IMR-90 (cell line): ENCODE data around the gene NDST1. TPM values are rescaled to one million over a fixed set of nuclear protein-coding genes. Genes with fewer than 3 reads are reported as not detected.

Source experiments
- ATAC-seq: fragments of 200-7000 bp; cut with Tn5 transposase; 2 replicates; pipeline ENCODE4 v1.9.1; 2020; ENCODE audit warnings: low read depth, mild to moderate bottlenecking, moderate library complexity
- BruUV-seq: library from RNA; stranded (reverse); fragments of 400-500 nt; replicated peaks from 2 replicates; lab custom pipeline; 2021; lab: Mats Ljungman, UMichigan
- CTCF ChIA-PET: fragments of 300-600 bp; formaldehyde crosslinking; extraction: SDS; loops from one replicate; lab custom pipeline; 2021; ENCODE audit warnings: antibody characterized with exemption; lab: Yijun Ruan, JAX
- POLR2A ChIA-PET: fragments of 300-600 bp; sonication (Branson Sonifier 250); formaldehyde crosslinking; loops from one replicate; lab custom pipeline; 2022; ENCODE audit warnings: antibody characterized with exemption; ENCODE audit not compliant: unreplicated experiment; lab: Charles Lee
- DNase-seq: peaks from one replicate; pipeline ENCODE4 v3.0.0; 2013
- H2AFZ ChIP-seq: replicated peaks from 2 replicates; pipeline ENCODE3; 2013; ENCODE audit warnings: low read length, mild to moderate bottlenecking; ENCODE audit not compliant: poor library complexity
- H2AK5ac ChIP-seq: 2 replicates; pipeline ENCODE4 v1.6.1; 2013; ENCODE audit warnings: low read depth, low read length, inconsistent platforms
- H2AK9ac ChIP-seq: replicated peaks from 2 replicates; pipeline ENCODE3; 2013; ENCODE audit warnings: mild to moderate bottlenecking, low read depth, low read length, moderate library complexity; ENCODE audit not compliant: poor library complexity
- H2BK120ac ChIP-seq: 2 replicates; pipeline ENCODE4 v1.6.1; 2013; ENCODE audit warnings: low read depth, low read length, inconsistent platforms
- H2BK15ac ChIP-seq: 3 replicates; pipeline ENCODE4 v1.6.1; 2013; ENCODE audit warnings: low read depth, low read length, inconsistent platforms
- H2BK20ac ChIP-seq: 2 replicates; pipeline ENCODE4 v1.6.1; 2013; ENCODE audit warnings: low read depth, mild to moderate bottlenecking, inconsistent platforms, low read length, moderate library complexity
- H2BK5ac ChIP-seq: 2 replicates; pipeline ENCODE4 v1.6.1; 2013; ENCODE audit warnings: mild to moderate bottlenecking, low read depth, low read length, inconsistent platforms; ENCODE audit not compliant: poor library complexity, severe bottlenecking
- H3K14ac ChIP-seq: replicated peaks from 2 replicates; pipeline ENCODE4 v1.6.1; 2013; ENCODE audit warnings: low read depth, low read length, inconsistent platforms
- H3K18ac ChIP-seq: 2 replicates; pipeline ENCODE4 v1.6.1; 2013; ENCODE audit warnings: low read depth, low read length, control low read depth
- H3K23ac ChIP-seq: 2 replicates; pipeline ENCODE4 v1.6.1; 2013; ENCODE audit warnings: low read depth, low read length, inconsistent platforms
- H3K27ac ChIP-seq: 2 replicates; pipeline ENCODE4 v1.5.1; 2013; ENCODE audit warnings: mild to moderate bottlenecking, control low read depth, low read length; ENCODE audit not compliant: insufficient read depth
- H3K27me3 ChIP-seq: 2 replicates; pipeline ENCODE4 v1.6.1; 2013; ENCODE audit warnings: low read length; ENCODE audit not compliant: control insufficient read depth, insufficient read depth
- H3K36me3 ChIP-seq: 2 replicates; pipeline ENCODE4 v1.6.1; 2013; ENCODE audit warnings: low read length, mixed read lengths; ENCODE audit not compliant: control insufficient read depth, insufficient read depth
- H3K4ac ChIP-seq: 2 replicates; pipeline ENCODE4 v1.6.1; 2013; ENCODE audit warnings: low read depth, low read length, inconsistent platforms
- H3K4me1 ChIP-seq: 2 replicates; pipeline ENCODE4 v1.6.1; 2013; ENCODE audit warnings: low read length, mixed read lengths; ENCODE audit not compliant: control insufficient read depth, insufficient read depth
- H3K4me2 ChIP-seq: 2 replicates; pipeline ENCODE4 v1.6.1; 2013; ENCODE audit warnings: low read depth, mild to moderate bottlenecking, control low read depth, low read length, moderate library complexity
- H3K4me3 ChIP-seq: 2 replicates; pipeline ENCODE4 v1.5.1; 2013; ENCODE audit warnings: low read depth, mild to moderate bottlenecking, control low read depth, low read length, moderate library complexity; ENCODE audit not compliant: insufficient read depth
- H3K56ac ChIP-seq: 2 replicates; pipeline ENCODE4 v1.6.1; 2013; ENCODE audit warnings: low read length, inconsistent platforms; ENCODE audit not compliant: insufficient read depth; ENCODE audit errors: extremely low read depth
- H3K79me1 ChIP-seq, 2 experiments: 2 replicates each; pipeline ENCODE4 v1.6.1; 2013; ENCODE audit warnings: low read length in 2 of 2, inconsistent platforms in 1 of 2, low read depth in 1 of 2
- H3K9ac ChIP-seq: 2 replicates; pipeline ENCODE4 v1.6.1; 2013; ENCODE audit warnings: low read depth, low read length, control low read depth
- H3K9me1 ChIP-seq: 2 replicates; pipeline ENCODE4 v1.6.1; 2013; ENCODE audit warnings: low read length, inconsistent platforms; ENCODE audit not compliant: insufficient read depth
- H3K9me3 ChIP-seq: 2 replicates; pipeline ENCODE4 v1.6.1; 2013; ENCODE audit warnings: low read length; ENCODE audit not compliant: control insufficient read depth, insufficient read depth
- H4K20me1 ChIP-seq: 2 replicates; pipeline ENCODE4 v1.6.1; 2013; ENCODE audit warnings: low read length, inconsistent platforms; ENCODE audit not compliant: insufficient read depth
- H4K5ac ChIP-seq: 2 replicates; pipeline ENCODE4 v1.6.1; 2013; ENCODE audit warnings: mild to moderate bottlenecking, low read depth, low read length, control low read depth
- H4K8ac ChIP-seq, 2 experiments: 2 replicates each; pipeline ENCODE4 v1.6.1; 2013; ENCODE audit warnings: low read depth in 2 of 2, low read length in 2 of 2, control low read depth in 1 of 2, inconsistent platforms in 1 of 2
- H4K91ac ChIP-seq: 2 replicates; pipeline ENCODE4 v1.6.1; 2013; ENCODE audit warnings: low read depth, low read length, inconsistent platforms; ENCODE audit not compliant: insufficient read depth
- BHLHE40 ChIP-seq: fragments of 150-350 bp; IDR thresholded peaks from 2 replicates; pipeline ENCODE4 v1.6.1; 2016; ENCODE audit warnings: mild to moderate bottlenecking, low read depth, low read length
- CEBPB ChIP-seq: IDR thresholded peaks from 2 replicates; pipeline ENCODE4 v1.6.1; 2012; ENCODE audit warnings: low read depth, low read length, improper control_type of control experiment
- CHD1 ChIP-seq: IDR thresholded peaks from 2 replicates; pipeline ENCODE4 v1.6.1; 2012; ENCODE audit warnings: low read depth, low read length, improper control_type of control experiment
- CTCF ChIP-seq: conservative IDR thresholded peaks from 2 replicates; pipeline ENCODE4 v1.5.1; 2012; ENCODE audit warnings: mild to moderate bottlenecking, low read depth, low read length, improper control_type of control experiment
- ELK1 ChIP-seq: fragments of 150-350 bp; IDR thresholded peaks from 2 replicates; pipeline ENCODE4 v1.6.1; 2016; ENCODE audit warnings: low read depth, mild to moderate bottlenecking, low read length, moderate library complexity, borderline replicate concordance
- FOS ChIP-seq: fragments of 150-350 bp; IDR thresholded peaks from 2 replicates; pipeline ENCODE4 v1.6.1; 2016; ENCODE audit warnings: low read depth, low read length
- MAFK ChIP-seq: IDR thresholded peaks from 2 replicates; pipeline ENCODE4 v1.6.1; 2012; ENCODE audit warnings: low read depth, low read length, improper control_type of control experiment
- MAZ ChIP-seq: IDR thresholded peaks from 2 replicates; pipeline ENCODE4 v1.6.1; 2012; ENCODE audit warnings: low read depth, mild to moderate bottlenecking, low read length, improper control_type of control experiment, moderate library complexity, borderline replicate concordance
- MXI1 ChIP-seq: IDR thresholded peaks from 2 replicates; pipeline ENCODE4 v1.6.1; 2012; ENCODE audit warnings: low read depth, mild to moderate bottlenecking, low read length, moderate library complexity, borderline replicate concordance
- NFE2L2 ChIP-seq: fragments of 150-350 bp; IDR thresholded peaks from 2 replicates; pipeline ENCODE4 v1.6.1; 2016; ENCODE audit warnings: low read depth, mild to moderate bottlenecking, low read length
- POLR2A ChIP-seq: IDR thresholded peaks from 2 replicates; pipeline ENCODE4 v1.6.1; 2012; ENCODE audit warnings: mild to moderate bottlenecking, low read depth, low read length
- RAD21 ChIP-seq: IDR thresholded peaks from 2 replicates; pipeline ENCODE4 v1.6.1; 2012; ENCODE audit warnings: low read length, improper control_type of control experiment
- RCOR1 ChIP-seq: IDR thresholded peaks from 2 replicates; pipeline ENCODE4 v1.6.1; 2012; ENCODE audit warnings: mild to moderate bottlenecking, low read length, improper control_type of control experiment; ENCODE audit not compliant: insufficient replicate concordance
- RFX5 ChIP-seq: IDR thresholded peaks from 2 replicates; pipeline ENCODE4 v1.8.0; 2012; ENCODE audit warnings: low read depth, mild to moderate bottlenecking, low read length, moderate library complexity
- SMC3 ChIP-seq: fragments of 150-350 bp; IDR thresholded peaks from 2 replicates; pipeline ENCODE4 v1.6.1; 2016; ENCODE audit warnings: low read depth, mild to moderate bottlenecking, antibody characterized with exemption, low read length, moderate library complexity
- WGBS, 2 experiments: methylation state at CpG; one replicate each; pipeline versions ENCODE4 v1.1.5 to v1.1.7; 2013; ENCODE audit warnings: missing lambda C conversion rate in 2 of 2; ENCODE audit not compliant: insufficient read length in 1 of 2; ENCODE audit errors: extremely low coverage in 2 of 2; 5-methylcytosine and 5-hydroxymethylcytosine counted together
- dilution Hi-C: fragments of 300-500 bp; cut with HindIII; formaldehyde crosslinking; loops from one replicate; pipeline ENCODE4 v1.14.3; 2018; ENCODE audit warnings: low sequenced_read_pairs; ENCODE audit not compliant: unreplicated experiment
- in situ Hi-C: fragments of 300-500 bp; cut with MboI; formaldehyde crosslinking; loops from 3 replicates; pipeline ENCODE4 v1.14.3; 2019; ENCODE audit warnings: low sequenced_read_pairs, inconsistent platforms, mixed read lengths
- intact Hi-C: fragments of 100-400 bp; cut with micrococcal nuclease; formaldehyde crosslinking; loops from 2 replicates; pipeline ENCODE4 v1.10.0; 2022
- polyA plus RNA-seq, 3 experiments: library from polyadenylated mRNA; depleted of rRNA; stranded (reverse); fragments of >200 nt; gene quantifications; 2 replicates each; pipeline ENCODE4 v1.2.3, GENCODE V29; 2012; ENCODE audit warnings: low replicate concordance in 1 of 3
- total RNA-seq: library from RNA; depleted of rRNA; stranded (reverse); fragments of >200 nt; gene quantifications from 2 replicates; pipeline ENCODE4 v1.2.3, GENCODE V29; 2012
- TF ChIP-seq, protein P1 (sequence below): fragments of 150-350 bp; IDR thresholded peaks from 2 replicates; pipeline ENCODE4 v1.6.1; 2017; ENCODE audit warnings: mild to moderate bottlenecking, antibody characterized with exemption, low read length, low read depth

The NDST1 gene
- total and polyA plus RNA-seq, 2 of the 4 experiments (the other 2 are of a cell fraction), result 30.5 to 80.4 TPM

DNA sequence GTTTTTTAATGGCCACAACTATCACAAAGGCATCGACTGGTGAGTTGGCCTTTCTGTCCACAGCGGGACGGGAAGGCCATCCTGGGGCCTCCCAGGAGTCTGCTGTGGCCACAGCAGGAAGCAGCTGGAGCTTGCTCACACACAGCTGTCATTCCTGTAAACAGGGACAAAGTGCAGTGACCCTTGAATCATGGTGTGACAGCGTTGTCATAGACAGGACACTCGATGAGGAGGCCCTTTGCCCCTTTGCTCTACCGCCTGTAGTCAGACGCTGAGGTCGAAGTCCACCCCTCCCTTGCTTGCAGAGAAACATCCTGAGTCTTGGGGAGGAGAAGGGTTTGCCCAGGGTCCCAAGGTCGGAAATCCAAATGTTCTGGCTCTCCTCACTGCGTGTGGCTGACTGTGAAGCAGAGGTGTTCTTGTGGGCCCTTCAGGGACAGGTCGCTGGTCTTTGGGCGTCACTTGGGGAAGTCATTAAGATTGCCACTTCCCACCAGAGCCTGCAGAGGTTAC is 35.1 kb downstream of the NDST1 start:
- Histone ChIP-seq H3K14ac (0 out of 2 replicates have a peak overlapping the region, but pooled peaks have one; percentile 43), H2AK9ac (peak overlapping the region; percentile 10), H4K8ac (peak overlapping the region in 1 of 2 experiments; percentile 48; a peak in 2 of 4 replicates), H3K56ac (no peak overlapping the region), H4K20me1 (peaks cover 26% of the 10 kb centered on the region; the same call in 1 of the 2 replicates), H4K91ac (0 out of 2 replicates have a peak overlapping the region, but pooled peaks have one; percentile 0), H3K79me1 (peaks cover 47 to 77% of the 10 kb centered on the region in 2 experiments), H3K27ac (0 out of 2 replicates have a peak overlapping the region, but pooled peaks have one; percentile 5), H3K4me2 (no peak overlapping the region), H3K4ac (peak overlapping the region; percentile 61), H2AK5ac (peak overlapping the region; percentile 35; the same call in 1 of the 2 replicates), H3K23ac (peak overlapping the region; percentile 54; the same call in 1 of the 2 replicates), H3K9me1 (peaks cover 35% of the 10 kb centered on the region), H3K4me1 (peaks cover 36% of the 10 kb centered on the region), H3K36me3 (peaks cover 70% of the 10 kb centered on the region), H3K9me3 (no peaks in the 10 kb centered on the region), H2AFZ (peak overlapping the region; percentile 21), H2BK120ac (no peak overlapping the region), H2BK5ac (peak overlapping the region; percentile 51), H3K4me3 (no peak overlapping the region), H4K5ac (peak overlapping the region; percentile 22; the same call in 1 of the 2 replicates), H3K18ac (peak overlapping the region; percentile 18; the same call in 1 of the 2 replicates), H2BK20ac (no peak overlapping the region), H3K27me3 (no peaks in the 10 kb centered on the region), H2BK15ac (no peak overlapping the region), H3K9ac (no peak overlapping the region)
- TF ChIP-seq RCOR1 (no peak), MXI1 (no peak), MAFK (no peak), MAZ (no peak), SMC3 (no peak), CHD1 (no peak), RFX5 (no peak), RAD21 (no peak), BHLHE40 (no peak), CTCF (no peak), ELK1 (no peak), FOS (no peak), CEBPB (no peak), NFE2L2 (no peak), POLR2A (no peak)
- TF ChIP-seq, protein P1, sequence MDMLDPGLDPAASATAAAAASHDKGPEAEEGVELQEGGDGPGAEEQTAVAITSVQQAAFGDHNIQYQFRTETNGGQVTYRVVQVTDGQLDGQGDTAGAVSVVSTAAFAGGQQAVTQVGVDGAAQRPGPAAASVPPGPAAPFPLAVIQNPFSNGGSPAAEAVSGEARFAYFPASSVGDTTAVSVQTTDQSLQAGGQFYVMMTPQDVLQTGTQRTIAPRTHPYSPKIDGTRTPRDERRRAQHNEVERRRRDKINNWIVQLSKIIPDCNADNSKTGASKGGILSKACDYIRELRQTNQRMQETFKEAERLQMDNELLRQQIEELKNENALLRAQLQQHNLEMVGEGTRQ, result no peak
- intact Hi-C loops (no loop called here), dilution Hi-C loops (no loop called here), in situ Hi-C loops (no loop called here)
- ChIA-PET CTCF (no interaction called here), POLR2A (no interaction called here)
- DNase-seq, result no peak
- no TSS peak for BruUV-seq
- WGBS, 2 experiments, result 60% methylated on average over 1 of the region's 12 CpGs; no CpG with 5 or more reads in 1 of the 2 experiments
- ATAC-seq, result no peak
